NT2/D1 (cell line): ENCODE results near the gene UGT2A2.
"Not testable (repeated sequence)": the region's sequence is repeated elsewhere in the genome, so short reads cannot be mapped to it uniquely, and the experiment has no call there.

Experiments
- DNase-seq: peaks from one replicate; pipeline ENCODE4 v3.0.0-alpha.2; 2011; ENCODE audit warnings: low read depth, low spot score
- H3K27me3 ChIP-seq: 2 replicates; pipeline ENCODE4 v1.6.0; 2011; ENCODE audit warnings: mild to moderate bottlenecking; ENCODE audit not compliant: insufficient read length, insufficient read depth
- H3K36me3 ChIP-seq: 2 replicates; pipeline ENCODE4 v1.6.1; 2011; ENCODE audit warnings: mild to moderate bottlenecking, low read length, mixed read lengths; ENCODE audit not compliant: insufficient read depth, insufficient read length
- H3K4me1 ChIP-seq: 2 replicates; pipeline ENCODE4 v1.5.1; 2011; ENCODE audit not compliant: insufficient read depth, insufficient read length
- H3K4me3 ChIP-seq: 2 replicates; pipeline ENCODE4 v1.5.1; 2011; ENCODE audit warnings: low read depth; ENCODE audit not compliant: insufficient read length
- H3K9ac ChIP-seq: 2 replicates; pipeline ENCODE4 v1.6.0; 2011; ENCODE audit warnings: low read depth; ENCODE audit not compliant: insufficient read length
- H3K9me3 ChIP-seq: 2 replicates; pipeline ENCODE4 v1.5.1; 2011; ENCODE audit warnings: mild to moderate bottlenecking, low read length; ENCODE audit not compliant: insufficient read depth
- SUZ12 ChIP-seq: IDR thresholded peaks from 2 replicates; pipeline ENCODE4 v1.6.1; 2011; ENCODE audit not compliant: insufficient read length, insufficient read depth; ENCODE audit errors: extremely low read depth
- YY1 ChIP-seq: IDR thresholded peaks from 2 replicates; pipeline ENCODE4 v1.6.1; 2011; ENCODE audit not compliant: insufficient read length, insufficient read depth
- ZNF274 ChIP-seq: IDR thresholded peaks from 2 replicates; pipeline ENCODE4 v1.6.1; 2011; ENCODE audit warnings: mild to moderate bottlenecking, low read depth, low read length

UGT2A2 gene

DNA sequence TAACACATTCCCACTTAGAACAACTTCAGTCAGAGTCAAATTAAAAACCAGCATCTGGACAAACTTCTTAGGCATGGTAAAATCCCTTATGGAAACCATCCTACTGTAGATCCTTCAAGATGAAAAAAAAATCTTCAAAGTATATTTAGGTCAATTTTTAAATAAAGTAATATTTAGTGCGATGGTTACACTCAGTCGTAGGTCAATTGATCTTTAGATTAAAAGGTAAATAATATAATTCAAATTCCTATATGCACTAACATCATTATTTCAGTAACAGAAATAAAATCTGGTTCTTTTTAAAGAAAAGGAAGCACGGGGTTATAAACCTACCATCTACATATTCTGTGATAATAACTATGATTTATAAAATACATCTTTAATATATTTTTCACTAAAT is at the start of gene UGT2A2:
TSS of gene UGT2A2 (minus strand) at position 101 of the 400 bp plus-strand sequence. CDS start at position 99, 2 bp downstream.
- H3K4me1 ChIP-seq: no peaks in the 10 kb centered on the region
- H3K27me3 ChIP-seq: no peaks in the 10 kb centered on the region
- no peaks in the 10 kb centered on the region for H3K9me3 ChIP-seq
- no peak within 1 kb of the TSS for H3K9ac ChIP-seq
- TF ChIP-seq ZNF274: no peak
- no peak for TF ChIP-seq SUZ12
- no peak for TF ChIP-seq YY1
- DNase-seq: no peak
- H3K4me3 ChIP-seq: no peak within 1 kb of the TSS
- H3K36me3 ChIP-seq: no peaks in the 10 kb centered on the region

DNA sequence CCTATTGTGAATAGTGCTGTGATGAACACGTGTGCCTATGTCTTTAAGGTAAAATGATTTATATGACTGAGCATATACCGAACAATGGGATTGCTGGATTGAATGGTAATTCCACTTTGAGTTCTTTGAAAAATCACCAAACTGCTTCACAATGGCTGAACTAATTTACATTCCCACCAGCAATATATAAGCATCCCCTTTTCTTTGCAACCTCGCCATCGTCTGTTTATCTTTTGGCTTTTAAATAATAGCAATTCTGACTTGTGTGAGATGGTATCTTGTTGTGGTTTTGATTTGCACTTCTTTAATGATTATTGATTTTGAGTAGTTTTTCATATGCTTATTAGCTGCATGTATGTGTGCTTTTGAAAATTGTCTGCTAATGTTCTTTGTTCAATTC is 45.4 kb upstream of the UGT2A2 start:
- no peaks in the 10 kb centered on the region for H3K4me1 ChIP-seq
- no peaks in the 10 kb centered on the region for H3K9me3 ChIP-seq
- H3K4me3 ChIP-seq: no peak overlapping the region
- no peaks in the 10 kb centered on the region for H3K36me3 ChIP-seq
- no peak overlapping the region for H3K9ac ChIP-seq
- no peaks in the 10 kb centered on the region for H3K27me3 ChIP-seq
- TF ChIP-seq YY1 (no peak), SUZ12 (no peak), ZNF274 (no peak)
- DNase-seq: no peak

DNA sequence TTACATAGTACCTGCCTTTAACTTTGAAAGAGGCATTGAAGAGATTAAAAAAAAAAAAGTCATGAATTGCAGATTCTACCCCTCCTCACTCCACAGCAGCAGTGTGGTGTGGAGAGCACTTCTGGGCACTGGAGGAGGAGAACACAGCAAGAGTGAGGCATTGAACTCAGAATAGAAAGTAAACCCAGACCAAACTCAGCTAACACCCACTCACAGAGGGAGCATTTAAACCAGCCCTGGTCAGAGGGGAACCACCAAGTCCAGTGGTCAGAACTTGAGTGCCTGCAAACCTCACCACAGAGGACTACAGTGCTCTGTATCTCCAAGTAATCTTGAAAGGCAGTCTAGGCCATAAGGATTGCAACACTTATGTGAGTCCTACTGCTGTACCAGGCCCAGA is 29.2 kb upstream of the UGT2A2 start:
- TF ChIP-seq YY1: no peak
- no peak for TF ChIP-seq ZNF274
- no peak for TF ChIP-seq SUZ12

DNA sequence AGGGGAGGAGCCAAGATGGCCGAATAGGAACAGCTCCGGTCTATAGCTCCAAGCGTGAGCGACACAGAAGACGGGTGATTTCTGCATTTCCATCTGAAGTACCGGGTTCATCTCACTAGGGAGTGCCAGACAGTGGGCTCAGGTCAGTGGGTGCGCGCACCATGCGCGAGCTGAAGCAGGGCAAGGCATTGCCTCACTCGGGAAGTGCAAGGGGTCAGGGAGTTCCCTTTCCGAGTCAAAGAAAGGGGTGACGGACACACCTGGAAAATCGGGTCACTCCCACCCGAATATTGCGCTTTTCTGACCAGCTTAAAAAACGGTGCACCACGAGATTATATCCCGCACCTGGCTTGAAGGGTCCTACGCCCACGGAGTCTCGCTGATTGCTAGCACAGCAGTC is 24.6 kb upstream of the UGT2A2 start:
- not testable (repeated sequence) for H3K9me3 ChIP-seq, H3K36me3 ChIP-seq, H3K4me3 ChIP-seq, H3K27me3 ChIP-seq, H3K4me1 ChIP-seq, H3K9ac ChIP-seq, DNase-seq

More for the DNA sequence above, 29.2 kb upstream of the UGT2A2 start:
- H3K4me3 ChIP-seq: no peak overlapping the region
- no peaks in the 10 kb centered on the region for H3K9me3 ChIP-seq
- no peaks in the 10 kb centered on the region for H3K4me1 ChIP-seq
- no peak for DNase-seq
- no peak overlapping the region for H3K9ac ChIP-seq
- H3K27me3 ChIP-seq: no peaks in the 10 kb centered on the region
- H3K36me3 ChIP-seq: no peaks in the 10 kb centered on the region

DNA sequence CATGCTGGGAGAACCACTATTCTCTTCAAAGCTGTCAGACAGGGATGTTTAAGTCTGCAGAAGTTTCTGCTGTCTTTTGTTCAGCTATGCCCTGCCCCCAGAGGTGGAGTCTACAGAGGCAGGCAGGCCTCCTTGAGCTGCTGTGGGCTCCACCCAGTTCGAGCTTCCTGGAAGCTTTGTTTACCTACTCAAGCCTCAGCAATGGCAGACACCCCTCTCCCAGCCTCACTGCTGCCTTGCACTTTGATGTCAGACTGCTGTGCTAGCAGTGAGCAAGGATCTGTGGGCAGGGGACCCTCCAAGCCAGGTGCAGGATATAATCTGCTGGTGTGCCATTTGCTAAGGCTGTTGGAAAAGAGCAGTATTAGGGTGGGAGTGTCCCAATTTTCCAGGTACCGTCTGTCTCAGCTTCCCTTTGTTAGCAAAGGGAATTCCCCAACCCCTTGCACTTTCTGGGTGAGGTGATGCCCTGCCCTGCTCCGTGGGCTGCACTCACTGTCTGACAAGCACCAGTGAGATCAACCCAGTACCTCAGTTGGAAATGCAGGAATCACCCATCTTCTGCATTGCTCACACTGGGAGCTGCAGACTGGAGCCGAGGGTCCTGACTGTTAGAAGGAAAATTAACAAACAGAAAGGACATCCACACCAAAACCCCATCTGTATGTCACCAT is 21.8 kb upstream of the UGT2A2 start:
- H3K4me1 ChIP-seq, H3K9ac ChIP-seq, H3K4me3 ChIP-seq, H3K27me3 ChIP-seq, H3K9me3 ChIP-seq, H3K36me3 ChIP-seq, DNase-seq: not testable (repeated sequence)

DNA sequence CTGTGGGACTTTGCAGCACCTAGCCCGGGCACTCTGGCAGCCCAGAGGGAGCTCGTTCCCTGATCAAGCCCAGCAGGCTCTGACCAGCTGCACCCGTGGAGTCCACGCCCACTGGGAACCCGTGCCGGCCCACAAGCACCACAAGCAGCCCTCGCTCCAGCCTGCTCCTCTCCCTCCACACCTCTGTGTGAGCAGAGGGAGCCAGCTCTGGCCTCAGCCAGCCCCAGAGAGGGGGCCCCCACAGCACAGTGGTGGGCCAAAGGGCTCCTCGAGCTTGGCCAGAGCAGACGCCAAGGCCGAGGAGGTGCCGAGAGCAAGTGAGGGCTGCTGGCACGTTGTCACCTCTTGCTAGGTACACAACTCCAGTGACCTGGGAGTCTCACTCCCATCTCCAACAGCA is 18.7 kb upstream of the UGT2A2 start:
- Histone ChIP-seq H3K27me3 (no peaks in the 10 kb centered on the region), H3K9ac (no peak overlapping the region), H3K4me3 (no peak overlapping the region), H3K4me1 (no peaks in the 10 kb centered on the region), H3K9me3 (peaks cover 7% of the 10 kb centered on the region; the same call in 1 of the 2 replicates), H3K36me3 (no peaks in the 10 kb centered on the region)
- DNase-seq: no peak
- TF ChIP-seq SUZ12 (no peak), YY1 (no peak), ZNF274 (no peak)

DNA sequence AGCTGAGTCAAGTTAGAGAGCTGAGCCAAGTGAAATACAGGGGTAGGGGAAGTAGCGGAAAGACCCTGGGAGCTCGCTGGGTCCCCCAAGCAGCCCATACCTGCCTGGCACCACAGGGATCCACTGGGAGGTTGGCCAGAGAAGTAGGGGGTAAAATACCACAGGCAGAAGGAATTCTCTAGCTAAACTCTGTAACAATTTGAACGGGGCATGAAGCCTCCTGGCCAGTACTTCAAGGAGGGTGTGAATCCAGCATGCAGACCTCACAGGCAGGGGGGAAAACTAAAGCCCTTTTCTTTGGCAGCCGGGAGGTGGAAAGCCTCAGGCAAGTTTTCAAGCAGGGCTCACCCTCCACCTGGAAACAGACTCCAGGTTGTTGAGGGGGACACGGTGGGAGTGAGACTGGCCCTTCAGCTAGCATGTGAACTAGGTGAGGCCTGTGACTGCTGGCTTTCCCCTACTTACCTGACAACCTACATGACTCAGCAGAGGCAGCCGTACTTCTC is 17.3 kb upstream of the UGT2A2 start:
- H3K9me3 ChIP-seq: peaks cover 7% of the 10 kb centered on the region; the same call in 1 of the 2 replicates
- H3K4me3 ChIP-seq: no peak overlapping the region
- TF ChIP-seq ZNF274 (no peak), YY1 (no peak), SUZ12 (no peak)
- no peaks in the 10 kb centered on the region for H3K36me3 ChIP-seq
- no peak for DNase-seq
- H3K27me3 ChIP-seq: no peaks in the 10 kb centered on the region
- H3K4me1 ChIP-seq: no peaks in the 10 kb centered on the region
- H3K9ac ChIP-seq: no peak overlapping the region

DNA sequence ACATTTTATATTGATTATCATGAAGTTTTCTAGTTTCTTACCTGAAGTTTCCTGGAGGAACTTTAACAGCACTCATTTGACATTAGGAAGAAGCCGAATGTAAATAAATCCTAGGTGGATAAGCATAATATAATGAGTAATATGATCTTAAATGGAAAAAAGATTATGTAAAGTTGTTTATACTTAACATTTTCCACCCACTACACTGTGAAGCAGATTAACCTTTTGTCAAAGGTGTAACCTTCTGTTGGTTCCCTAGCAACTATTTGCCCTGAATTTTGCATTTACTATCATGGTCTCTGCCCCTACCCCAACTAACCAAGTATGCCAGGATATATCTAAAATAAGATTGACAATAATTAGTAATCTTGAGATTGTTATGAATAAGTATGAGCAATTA is 13.7 kb upstream of the UGT2A2 start, which contains the start of gene UGT2A1:
TSS of gene UGT2A1 (minus strand) at position 101 of the 400 bp plus-strand sequence. CDS start 5,603 bp downstream, outside the sequence.
- no peak within 1 kb of the TSS for H3K9ac ChIP-seq

More for the DNA sequence above, 13.7 kb upstream of the UGT2A2 start, which contains the start of gene UGT2A1:
- Histone ChIP-seq H3K36me3 (no peaks in the 10 kb centered on the region), H3K4me1 (no peaks in the 10 kb centered on the region), H3K4me3 (no peak within 1 kb of the TSS), H3K9me3 (peaks cover 4% of the 10 kb centered on the region; the same call in 1 of the 2 replicates), H3K27me3 (no peaks in the 10 kb centered on the region)
- TF ChIP-seq ZNF274 (no peak), SUZ12 (no peak), YY1 (no peak)
- DNase-seq: no peak
